ENCODE results near the gene ZCCHC24.

ZCCHC24 gene

GRCh38 chr10:79359816-79360498, 85.5 kb downstream of the ZCCHC24 start:
- no peak for DNase-seq (ENCODE audit: low read depth)

- no peak for DNase-seq (ENCODE audit: low read depth)
Measured at GRCh38 chr10:79358811-79359210, 86.6 kb downstream of the ZCCHC24 start.

DNA sequence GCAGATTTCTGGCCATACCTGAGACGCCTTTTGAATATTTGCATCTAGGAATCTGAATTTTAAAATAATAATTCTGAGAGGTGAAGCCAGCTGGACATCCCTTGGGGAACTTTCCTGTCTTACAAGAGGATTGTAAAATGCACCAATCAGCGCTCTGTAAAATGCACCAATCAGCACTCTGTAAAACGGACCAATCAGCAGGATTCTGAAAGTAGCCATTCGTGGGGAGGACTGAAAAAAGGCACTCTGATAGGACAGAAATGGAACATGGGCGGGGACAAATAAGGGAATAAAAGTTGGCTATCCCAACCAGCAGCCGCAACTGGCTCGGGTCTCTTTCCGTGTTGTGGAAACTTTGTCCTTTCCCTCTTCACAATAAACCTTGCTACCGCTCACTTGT, 88.2 kb downstream of the ZCCHC24 start:
- no peak for DNase-seq (ENCODE audit: low read depth)

DNA sequence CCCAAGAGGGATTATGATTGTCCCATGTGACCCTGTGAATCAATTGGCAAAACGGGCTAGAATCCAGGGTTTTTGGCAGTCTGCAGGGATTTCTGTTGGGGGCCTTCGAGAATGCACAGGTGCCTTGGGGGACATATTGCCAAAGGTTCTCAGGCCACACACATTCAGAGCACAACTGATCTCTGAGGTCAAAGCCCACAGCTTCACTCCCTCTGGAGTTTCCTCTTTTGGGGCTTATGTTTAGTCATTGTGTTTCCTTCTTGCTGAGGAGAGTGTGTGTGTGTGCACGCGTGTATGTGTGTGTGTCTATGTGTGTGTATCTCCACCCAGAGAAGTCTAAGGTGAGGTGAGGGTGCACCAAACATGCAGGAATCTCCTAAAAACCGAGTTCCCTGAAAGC, 89.3 kb downstream of the ZCCHC24 start:
- no peak for DNase-seq (ENCODE audit: low read depth)

DNA sequence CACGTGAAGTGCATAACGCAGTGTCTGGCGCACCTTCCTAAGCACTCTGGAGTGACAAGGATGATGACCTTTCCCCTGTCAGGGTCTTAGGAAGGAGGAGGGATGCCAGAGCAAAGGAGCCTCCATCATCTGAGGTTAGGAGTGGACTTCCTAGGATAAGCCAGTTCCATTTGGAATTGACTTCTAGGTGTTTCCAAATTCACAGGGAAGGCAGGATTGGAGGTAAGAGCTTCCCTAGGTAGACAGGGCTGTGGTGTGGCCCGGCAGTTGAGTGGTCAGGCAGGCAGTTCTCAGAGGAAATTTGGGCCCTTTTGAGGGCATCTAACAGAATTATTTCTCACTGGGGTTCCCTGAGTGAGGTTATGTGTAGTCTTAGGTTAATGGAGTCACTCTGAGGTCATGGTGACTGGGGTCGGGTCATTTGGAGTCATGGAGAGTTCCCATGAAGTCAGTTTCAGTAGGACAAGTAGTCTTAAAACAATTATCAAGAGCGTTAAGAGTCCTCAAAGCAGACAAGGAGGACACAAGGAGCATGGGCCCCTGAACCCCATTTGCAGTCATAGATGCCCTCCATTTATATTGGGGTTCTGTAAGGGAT, 89.9 kb downstream of the ZCCHC24 start:
- DNase-seq (ENCODE audit: low read depth) = no peak

GRCh38 chr10:79354615-79355014, 90.8 kb downstream of the ZCCHC24 start:
- DNase-seq (ENCODE audit: low read depth) = no peak

GRCh38 chr10:79354141-79354540, 91.3 kb downstream of the ZCCHC24 start:
- DNase-seq (ENCODE audit: low read depth) = no peak

GRCh38 chr10:79353726-79354125, 91.7 kb downstream of the ZCCHC24 start:
- no peak for DNase-seq (ENCODE audit: low read depth)

DNA sequence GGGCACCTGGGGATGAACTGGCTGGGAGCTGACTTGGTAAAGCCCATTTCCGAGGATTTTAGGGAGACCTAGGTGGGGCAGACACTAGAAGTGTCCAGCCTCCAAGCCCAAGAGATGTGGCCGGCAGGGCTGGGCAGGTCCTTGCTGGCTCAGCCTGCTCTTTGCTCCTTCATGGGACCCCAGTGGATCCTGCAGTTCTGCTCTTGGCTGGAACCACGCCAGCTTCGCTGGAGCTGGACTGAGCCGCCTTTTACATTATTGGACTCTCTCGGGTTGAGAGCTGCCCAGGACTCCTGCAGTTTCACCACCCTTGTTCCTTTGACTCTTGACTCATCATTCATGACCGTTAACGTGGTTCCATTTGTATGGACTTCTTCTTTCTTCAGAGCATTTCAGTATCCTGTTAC, 92.4 kb downstream of the ZCCHC24 start:
- no peak for DNase-seq (ENCODE audit: low read depth)

DNA sequence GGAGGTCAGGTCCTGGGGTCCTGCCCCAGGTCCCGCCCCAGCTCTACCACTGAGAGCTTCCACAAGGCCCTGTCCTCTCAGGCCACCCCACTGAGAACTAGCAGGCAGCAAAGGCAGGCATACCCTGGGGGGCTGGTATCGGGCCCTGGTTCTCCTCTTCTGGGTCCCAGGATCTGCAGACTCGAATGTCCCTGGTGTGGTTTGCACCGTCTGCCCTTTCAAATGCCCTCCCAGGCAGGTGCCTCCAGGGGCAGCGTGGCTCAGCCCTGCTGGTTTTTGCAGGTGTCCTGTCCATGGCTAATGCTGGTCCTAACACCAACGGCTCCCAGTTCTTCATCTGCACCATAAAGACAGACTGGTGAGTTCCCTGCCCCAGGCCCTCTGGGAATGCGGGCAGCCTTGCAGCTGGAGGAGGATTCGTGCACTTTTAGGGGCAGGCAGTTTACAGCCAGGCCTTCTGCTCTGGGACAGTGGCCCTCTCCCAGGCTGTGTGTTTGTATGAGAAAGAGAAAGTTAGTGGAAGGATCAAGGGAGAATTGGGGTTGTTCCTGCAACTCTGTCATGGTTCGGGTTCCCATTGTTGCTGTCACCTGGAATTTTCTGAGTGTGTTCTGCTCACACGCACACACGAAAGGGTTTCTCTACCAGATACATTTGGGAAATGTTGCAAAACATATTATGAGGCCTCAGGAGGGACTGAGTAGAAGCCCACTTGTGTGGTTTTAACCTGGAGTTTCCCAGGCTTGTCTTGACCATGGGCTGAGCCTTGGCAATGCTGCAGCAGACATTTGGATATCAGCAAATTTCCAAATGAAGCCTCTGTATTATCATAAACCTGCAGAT, 93.2 kb downstream of the ZCCHC24 start:
- no peak for DNase-seq (ENCODE audit: low read depth)

DNA sequence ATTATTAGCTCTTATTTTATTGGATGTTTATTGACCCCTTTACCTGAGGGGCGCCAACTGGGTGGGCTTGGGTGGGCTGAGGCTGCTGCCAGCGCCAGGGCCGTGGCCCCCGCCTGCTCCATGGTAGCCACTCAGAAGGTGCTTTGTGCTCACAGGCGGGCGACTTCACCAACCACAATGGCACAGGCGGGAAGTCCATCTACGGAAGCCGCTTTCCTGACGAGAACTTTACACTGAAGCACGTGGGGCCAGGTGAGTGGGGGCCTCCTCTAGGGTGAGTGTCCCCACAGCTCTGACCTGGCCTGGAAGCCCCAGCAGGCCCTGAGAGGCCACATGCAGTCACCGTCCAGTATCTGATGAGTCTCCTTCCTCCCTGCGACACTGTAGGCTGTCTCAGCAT, 94.1 kb downstream of the ZCCHC24 start:
- no peak for DNase-seq (ENCODE audit: low read depth)

DNA sequence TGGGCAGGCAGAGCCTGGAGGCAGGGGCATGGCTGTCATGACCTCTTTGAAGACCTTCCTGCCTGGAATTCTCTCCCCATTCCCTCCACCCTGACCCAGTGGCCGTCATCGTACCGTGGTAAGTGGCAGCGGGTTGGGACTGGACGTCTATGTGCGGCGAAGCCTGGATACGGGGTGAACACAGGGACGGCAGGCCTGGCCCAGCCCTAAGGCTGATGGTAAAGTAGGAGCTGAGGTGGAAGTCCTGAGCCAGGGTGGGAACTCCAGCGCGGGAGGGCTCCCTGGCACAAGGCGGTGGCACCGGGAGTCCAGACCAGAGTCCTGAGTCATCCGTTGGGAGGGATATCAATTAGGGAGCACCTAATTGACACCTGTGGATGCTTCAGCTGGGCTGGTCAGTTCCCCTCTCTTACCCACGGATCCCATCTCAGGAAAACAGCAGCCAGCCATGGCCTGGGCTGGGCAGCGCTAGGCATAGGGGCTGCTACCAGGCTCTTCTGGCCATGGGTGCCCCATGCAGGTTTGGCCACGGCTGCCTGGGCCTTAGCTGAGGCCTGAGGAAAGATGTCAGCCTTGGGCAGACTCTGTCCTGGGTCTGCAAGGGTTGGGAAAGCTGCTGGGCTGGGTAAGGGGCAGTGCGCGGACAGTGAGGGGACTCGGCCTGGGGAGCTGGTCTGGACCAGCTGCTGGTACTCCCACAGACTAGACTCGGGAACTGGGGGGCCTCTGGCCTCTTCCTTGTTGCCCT, 94.8 kb downstream of the ZCCHC24 start:
- no peak for DNase-seq (ENCODE audit: low read depth)

DNA sequence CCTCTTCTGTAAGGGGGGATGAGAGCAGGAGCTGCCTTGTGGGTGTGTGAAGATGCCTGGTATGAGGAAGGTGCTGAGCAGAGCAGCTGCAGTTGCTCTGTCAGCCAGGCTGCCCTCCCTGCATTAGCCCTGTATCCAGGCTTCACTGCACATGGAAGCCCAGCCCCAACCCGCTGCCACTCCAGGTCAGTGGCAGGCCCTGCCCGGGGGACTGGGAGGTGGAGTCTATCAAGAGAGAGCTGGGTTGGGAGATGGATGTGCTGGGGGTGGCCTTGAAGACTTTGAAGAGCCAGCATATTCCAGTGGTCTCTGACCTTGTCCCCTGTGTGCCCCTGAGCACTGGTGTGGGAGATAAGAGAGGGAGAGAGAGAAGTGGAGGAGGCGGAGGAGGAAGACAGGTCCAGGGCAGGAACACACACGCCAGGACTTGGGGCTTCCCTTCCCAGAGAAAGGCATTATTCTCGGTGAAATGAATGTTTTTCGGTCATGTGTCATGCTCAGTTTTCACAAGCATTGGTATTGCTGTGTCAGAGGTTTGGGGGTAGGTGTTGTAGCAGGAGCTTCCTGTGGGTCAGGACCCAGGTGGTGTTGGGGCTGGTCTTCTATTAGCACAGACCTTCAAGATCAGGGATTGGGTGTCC, 95.5 kb downstream of the ZCCHC24 start:
- DNase-seq (ENCODE audit: low read depth) = no peak

DNA sequence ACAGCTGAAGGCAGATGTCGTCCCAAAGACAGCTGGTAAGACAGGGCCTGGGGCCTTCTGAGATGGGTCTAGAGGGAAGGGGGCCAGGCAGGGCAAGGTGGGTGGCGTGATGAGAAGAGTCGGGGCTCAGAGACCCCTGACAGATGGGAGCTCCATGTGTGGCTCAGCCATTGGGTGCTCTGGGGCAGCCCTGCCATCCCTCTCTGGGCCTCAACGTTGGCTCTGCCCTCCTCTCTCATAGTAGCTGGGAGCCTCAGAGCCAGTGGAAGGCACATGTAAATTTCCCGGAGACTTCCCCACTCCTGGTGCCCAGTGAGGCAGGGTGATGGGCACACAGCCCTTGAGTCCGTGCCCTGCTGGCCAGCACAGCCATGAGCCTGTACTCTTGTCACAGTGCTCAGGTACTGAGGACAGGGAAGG, 96.3 kb downstream of the ZCCHC24 start:
- DNase-seq (ENCODE audit: low read depth) = no peak

GRCh38 chr10:79348640-79348988, 96.8 kb downstream of the ZCCHC24 start:
- DNase-seq (ENCODE audit: low read depth) = no peak

DNA sequence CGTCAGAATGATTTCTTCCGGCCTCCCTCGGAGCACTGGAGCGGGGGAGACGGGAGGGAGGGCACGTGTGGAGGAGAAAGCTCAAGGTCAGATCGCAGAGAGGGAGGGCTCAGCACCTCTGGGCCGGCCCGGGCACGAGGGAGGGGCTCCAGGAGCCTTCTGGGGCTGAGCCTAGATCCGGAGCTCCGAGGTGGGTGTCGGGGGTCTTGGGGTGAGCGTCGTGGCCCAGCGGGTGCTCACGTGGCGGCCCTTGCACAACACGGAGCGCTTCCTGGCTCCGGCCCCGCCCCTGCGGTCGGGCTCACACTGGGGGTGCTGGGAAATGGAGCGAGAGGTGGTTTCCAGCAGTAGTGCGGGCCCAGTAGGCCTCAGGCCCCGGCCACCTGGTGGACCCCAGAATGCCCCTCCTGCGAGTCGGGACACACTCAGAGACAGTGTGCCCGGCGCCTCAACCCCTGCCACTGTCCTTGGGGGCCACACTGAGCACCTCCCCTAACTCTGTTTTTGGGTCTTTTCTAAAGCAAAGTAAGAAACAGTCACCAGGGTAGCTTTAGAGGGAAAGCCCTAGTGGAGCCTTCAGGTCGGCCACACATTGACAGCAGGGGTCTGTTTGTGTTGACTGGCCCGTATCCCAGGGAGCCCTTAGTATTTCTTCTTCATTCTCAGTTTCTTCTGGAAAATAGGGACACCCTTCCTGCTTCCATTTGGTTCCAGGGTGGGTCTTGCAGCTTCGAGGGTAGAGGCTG, 97.4 kb downstream of the ZCCHC24 start:
- peak; percentile 68 for DNase-seq (ENCODE audit: low read depth)

- DNase-seq (ENCODE audit: low read depth) = peak; percentile 93
Measured at GRCh38 chr10:79347226-79347893, 98.1 kb downstream of the ZCCHC24 start, which contains the start of gene PPIF. Gene PPIF (plus strand): TSS chr10:79347469. CDS start chr10:79347549, 80 bp downstream.

GRCh38 chr10:79346388-79347225, 98.8 kb downstream of the ZCCHC24 start:
- DNase-seq (ENCODE audit: low read depth) = no peak

GRCh38 chr10:79346012-79346340, 99.4 kb downstream of the ZCCHC24 start:
- no peak for DNase-seq (ENCODE audit: low read depth)
